H9 (cell line): ENCODE measurements around the gene PITPNB. TPM values are rescaled to one million over a fixed set of nuclear protein-coding genes. Genes with fewer than 3 reads are reported as not detected.

Experiments
- DNase-seq: peaks from one replicate; pipeline ENCODE4 v3.0.0-alpha.2; 2017
- H2AFZ ChIP-seq: one replicate; pipeline ENCODE4 v1.6.1; 2013; ENCODE audit warnings: mild to moderate bottlenecking, low read length, control low read depth, moderate library complexity
- H2AK5ac ChIP-seq: 2 replicates; pipeline ENCODE4 v1.6.1; 2013; ENCODE audit warnings: low read length, control low read depth, mixed read lengths; ENCODE audit not compliant: insufficient read length
- H2BK120ac ChIP-seq: one replicate; pipeline ENCODE4 v1.6.1; 2013; ENCODE audit warnings: low read depth, mild to moderate bottlenecking, low read length, control low read depth, inconsistent platforms; ENCODE audit not compliant: poor library complexity, severe bottlenecking
- H2BK12ac ChIP-seq: 2 replicates; pipeline ENCODE4 v1.6.1; 2013; ENCODE audit warnings: low read length, control low read depth, mixed read lengths, low read depth; ENCODE audit not compliant: insufficient read length
- H2BK15ac ChIP-seq: 2 replicates; pipeline ENCODE4 v1.6.1; 2013; ENCODE audit warnings: low read depth, low read length, control low read depth
- H2BK20ac ChIP-seq: one replicate; pipeline ENCODE4 v1.6.1; 2013; ENCODE audit warnings: low read depth, mild to moderate bottlenecking, low read length, control low read depth, inconsistent platforms; ENCODE audit not compliant: poor library complexity, severe bottlenecking
- H2BK5ac ChIP-seq: 2 replicates; pipeline ENCODE4 v1.6.1; 2013; ENCODE audit warnings: low read length, control low read depth, mixed read lengths; ENCODE audit not compliant: insufficient read length
- H3K14ac ChIP-seq: 2 replicates; pipeline ENCODE4 v1.6.1; 2013; ENCODE audit warnings: low read length, control low read depth; ENCODE audit not compliant: insufficient read depth
- H3K18ac ChIP-seq: 2 replicates; pipeline ENCODE4 v1.6.1; 2013; ENCODE audit warnings: low read depth, mild to moderate bottlenecking, mixed read lengths, low read length, control low read depth; ENCODE audit not compliant: insufficient read length
- H3K23ac ChIP-seq: 2 replicates; pipeline ENCODE4 v1.6.1; 2013; ENCODE audit warnings: low read length, control low read depth, mixed read lengths, low read depth; ENCODE audit not compliant: insufficient read length
- H3K23me2 ChIP-seq: 2 replicates; pipeline ENCODE4 v1.6.1; 2013; ENCODE audit warnings: low read depth, mild to moderate bottlenecking, mixed read lengths, low read length, control low read depth; ENCODE audit not compliant: insufficient read length, poor library complexity, severe bottlenecking
- H3K27ac ChIP-seq: 2 replicates; pipeline ENCODE4 v1.5.1; 2013; ENCODE audit warnings: low read length, control low read depth, mixed read lengths, low read depth; ENCODE audit not compliant: insufficient read length
- H3K27me3 ChIP-seq: 2 replicates; pipeline ENCODE4 v1.6.1; 2013; ENCODE audit warnings: low read length, control low read depth, inconsistent platforms; ENCODE audit not compliant: insufficient read depth
- H3K4ac ChIP-seq: 2 replicates; pipeline ENCODE4 v1.6.1; 2013; ENCODE audit warnings: low read depth, mild to moderate bottlenecking, control low read depth, inconsistent platforms, low read length, moderate library complexity
- H3K4me1 ChIP-seq: 2 replicates; pipeline ENCODE4 v1.6.1; 2013; ENCODE audit warnings: low read length, control low read depth, inconsistent platforms; ENCODE audit not compliant: insufficient read depth
- H3K4me2 ChIP-seq: 2 replicates; pipeline ENCODE4 v1.6.1; 2013; ENCODE audit warnings: low read length, control low read depth, mixed read lengths; ENCODE audit not compliant: insufficient read length, insufficient read depth
- H3K56ac ChIP-seq: 2 replicates; pipeline ENCODE4 v1.6.1; 2013; ENCODE audit warnings: low read depth, mild to moderate bottlenecking, mixed read lengths, low read length, control low read depth; ENCODE audit not compliant: insufficient read length
- H3K79me1 ChIP-seq: 2 replicates; pipeline ENCODE4 v1.6.1; 2013; ENCODE audit warnings: low read depth, mild to moderate bottlenecking, moderate library complexity, low read length, control low read depth, inconsistent platforms; ENCODE audit not compliant: insufficient read depth, poor library complexity, severe bottlenecking
- H3K79me2 ChIP-seq: 2 replicates; pipeline ENCODE4 v1.6.1; 2013; ENCODE audit warnings: low read length, control low read depth, inconsistent platforms; ENCODE audit not compliant: insufficient read depth
- H3K9ac ChIP-seq: 2 replicates; pipeline ENCODE4 v1.6.1; 2013; ENCODE audit warnings: low read length, control low read depth, mixed read lengths; ENCODE audit not compliant: insufficient read length; ENCODE audit errors: extremely low read depth
- H3K9me3 ChIP-seq: one replicate; pipeline ENCODE4 v1.6.1; 2013; ENCODE audit warnings: low read depth, low read length, inconsistent platforms; ENCODE audit not compliant: control insufficient read depth
- H3T11ph ChIP-seq: one replicate; pipeline ENCODE4 v1.6.1; 2013; ENCODE audit warnings: mild to moderate bottlenecking, low read length, control low read depth, inconsistent platforms
- H4K20me1 ChIP-seq: one replicate; pipeline ENCODE4 v1.6.1; 2013; ENCODE audit not compliant: control insufficient read depth, insufficient read length, insufficient read depth
- H4K5ac ChIP-seq: 2 replicates; pipeline ENCODE4 v1.6.1; 2013; ENCODE audit warnings: low read depth, mild to moderate bottlenecking, mixed read lengths, low read length, control low read depth; ENCODE audit not compliant: insufficient read length
- H4K8ac ChIP-seq: replicated peaks from 2 replicates; pipeline ENCODE4 v1.6.1; 2013; ENCODE audit warnings: low read length, control low read depth, mixed read lengths, low read depth; ENCODE audit not compliant: insufficient read length
- H4K91ac ChIP-seq: 2 replicates; pipeline ENCODE4 v1.6.1; 2013; ENCODE audit warnings: low read depth, mild to moderate bottlenecking, moderate library complexity, mixed read lengths, low read length, control low read depth; ENCODE audit not compliant: insufficient read length
- H3K27ac Mint-ChIP-seq, 3 experiments: 2 replicates in 2 of 3; 3 replicates in 1 of 3; pipeline ENCODE4 v1.8.0; 2020 to 2021; ENCODE audit warnings: mixed read lengths in 3 of 3, mild to moderate bottlenecking in 1 of 3, moderate library complexity in 1 of 3
- H3K27me3 Mint-ChIP-seq: 2 replicates; pipeline ENCODE4 v1.8.0; 2021; ENCODE audit warnings: low read depth, mild to moderate bottlenecking, moderate library complexity, mixed read lengths
- H3K36me3 Mint-ChIP-seq, 3 experiments: 2 replicates in 2 of 3; 3 replicates in 1 of 3; pipeline ENCODE4 v1.8.0; 2020 to 2021; ENCODE audit warnings: low read depth in 3 of 3, mixed read lengths in 3 of 3; ENCODE audit not compliant: insufficient read depth in 1 of 3
- H3K4me1 Mint-ChIP-seq, 2 experiments: 2 replicates each; pipeline ENCODE4 v1.8.0; 2020; ENCODE audit warnings: mixed read lengths in 2 of 2
- H3K4me3 Mint-ChIP-seq, 2 experiments: 2 replicates in 1 of 2; 3 replicates in 1 of 2; pipeline ENCODE4 v1.8.0; 2020 to 2021; ENCODE audit warnings: mild to moderate bottlenecking in 2 of 2, mixed read lengths in 2 of 2, moderate library complexity in 1 of 2
- H3K9me3 Mint-ChIP-seq, 2 experiments: 2 replicates in 1 of 2; 3 replicates in 1 of 2; pipeline ENCODE4 v1.8.0; 2020; ENCODE audit warnings: mild to moderate bottlenecking in 2 of 2, mixed read lengths in 2 of 2, moderate library complexity in 1 of 2
- CTCF ChIP-seq: fragments of 200-600 bp; sonication (generic); conservative IDR thresholded peaks from 3 replicates; pipeline ENCODE4 v1.8.0; 2021; ENCODE audit warnings: antibody characterized with exemption, mild to moderate bottlenecking
- WGBS: extraction: QIAGEN DNeasy Blood & Tissue Kit; methylation state at CpG from one replicate; pipeline ENCODE4 v1.1.7; 2013; ENCODE audit warnings: missing lambda C conversion rate, low lambda C conversion rate, mixed read lengths; ENCODE audit not compliant: insufficient read length; ENCODE audit errors: extremely low coverage; 5-methylcytosine and 5-hydroxymethylcytosine counted together
- total RNA-seq: library from RNA; stranded (reverse); gene quantifications from 2 replicates; pipeline ENCODE4 v1.2.1, GENCODE V29; 2021

The PITPNB gene
- total RNA-seq, 1 experiment from 2014 or later, result 106 TPM

- Histone ChIP-seq H2BK12ac (no peak overlapping the region), H4K5ac (no peak overlapping the region), H3K4ac (no peak overlapping the region), H3K9me3 (no peaks in the 10 kb centered on the region), H3K27me3 (peaks cover 5% of the 10 kb centered on the region; the same call in 1 of the 2 replicates), H4K91ac (no peak overlapping the region), H3K23me2 (no peaks in the 10 kb centered on the region), H2BK15ac (no peak overlapping the region), H3K14ac (no peak overlapping the region), H2BK120ac (no peak overlapping the region), H2BK5ac (no peak overlapping the region), H3K79me2 (no peaks in the 10 kb centered on the region), H3T11ph (no peak overlapping the region), H3K23ac (no peak overlapping the region), H4K20me1 (no peaks in the 10 kb centered on the region), H3K27ac (no peak overlapping the region), H3K9ac (no peak overlapping the region), H2AFZ (no peak overlapping the region), H2AK5ac (no peak overlapping the region), H4K8ac (no peak overlapping the region), H3K79me1 (no peaks in the 10 kb centered on the region), H3K56ac (no peak overlapping the region), H3K18ac (no peak overlapping the region), H3K4me2 (no peak overlapping the region), H2BK20ac (no peak overlapping the region), H3K4me1 (no peaks in the 10 kb centered on the region)
- no peak for DNase-seq
- WGBS, result no CpG with 5 or more reads among the region's 18 CpGs
- no peak overlapping the region for H3K27ac Mint-ChIP-seq
- H3K9me3 Mint-ChIP-seq, result no peaks in the 10 kb centered on the region; a peak in 2 of 5 replicates
- H3K36me3 Mint-ChIP-seq, result no peaks in the 10 kb centered on the region; a peak in 1 of 7 replicates
- TF ChIP-seq CTCF, result no peak
- no peak overlapping the region for H3K4me3 Mint-ChIP-seq
- peaks cover 43% of the 10 kb centered on the region for H3K27me3 Mint-ChIP-seq
- H3K4me1 Mint-ChIP-seq, result peaks cover 30 to 45% of the 10 kb centered on the region in 2 experiments
Measured at GRCh38 chr22:27808451-27809225, 110.4 kb downstream of the PITPNB start.
